IMR-90 (cell line): Measurements from ENCODE around the gene DHRS12. TPM values are rescaled to one million over a fixed set of nuclear protein-coding genes. Genes with fewer than 3 reads are reported as not detected.

Experiments
- ATAC-seq: fragments of 200-7000 bp; cut with Tn5 transposase; 2 replicates; pipeline ENCODE4 v1.9.1; 2020; ENCODE audit warnings: low read depth, mild to moderate bottlenecking, moderate library complexity
- BruUV-seq: library from RNA; stranded (reverse); fragments of 400-500 nt; replicated peaks from 2 replicates; lab custom pipeline; 2021; lab: Mats Ljungman, UMichigan
- CTCF ChIA-PET: fragments of 300-600 bp; formaldehyde crosslinking; extraction: SDS; loops from one replicate; lab custom pipeline; 2021; ENCODE audit warnings: antibody characterized with exemption; lab: Yijun Ruan, JAX
- POLR2A ChIA-PET: fragments of 300-600 bp; sonication (Branson Sonifier 250); formaldehyde crosslinking; loops from one replicate; lab custom pipeline; 2022; ENCODE audit warnings: antibody characterized with exemption; ENCODE audit not compliant: unreplicated experiment; lab: Charles Lee
- DNase-seq: peaks from one replicate; pipeline ENCODE4 v3.0.0; 2013
- H2AFZ ChIP-seq: replicated peaks from 2 replicates; pipeline ENCODE3; 2013; ENCODE audit warnings: low read length, mild to moderate bottlenecking; ENCODE audit not compliant: poor library complexity
- H2AK5ac ChIP-seq: 2 replicates; pipeline ENCODE4 v1.6.1; 2013; ENCODE audit warnings: low read depth, low read length, inconsistent platforms
- H2AK9ac ChIP-seq: replicated peaks from 2 replicates; pipeline ENCODE3; 2013; ENCODE audit warnings: mild to moderate bottlenecking, low read depth, low read length, moderate library complexity; ENCODE audit not compliant: poor library complexity
- H2BK120ac ChIP-seq: 2 replicates; pipeline ENCODE4 v1.6.1; 2013; ENCODE audit warnings: low read depth, low read length, inconsistent platforms
- H2BK15ac ChIP-seq: 3 replicates; pipeline ENCODE4 v1.6.1; 2013; ENCODE audit warnings: low read depth, low read length, inconsistent platforms
- H2BK20ac ChIP-seq: 2 replicates; pipeline ENCODE4 v1.6.1; 2013; ENCODE audit warnings: low read depth, mild to moderate bottlenecking, inconsistent platforms, low read length, moderate library complexity
- H2BK5ac ChIP-seq: 2 replicates; pipeline ENCODE4 v1.6.1; 2013; ENCODE audit warnings: mild to moderate bottlenecking, low read depth, low read length, inconsistent platforms; ENCODE audit not compliant: poor library complexity, severe bottlenecking
- H3K14ac ChIP-seq: replicated peaks from 2 replicates; pipeline ENCODE4 v1.6.1; 2013; ENCODE audit warnings: low read depth, low read length, inconsistent platforms
- H3K18ac ChIP-seq: 2 replicates; pipeline ENCODE4 v1.6.1; 2013; ENCODE audit warnings: low read depth, low read length, control low read depth
- H3K23ac ChIP-seq: 2 replicates; pipeline ENCODE4 v1.6.1; 2013; ENCODE audit warnings: low read depth, low read length, inconsistent platforms
- H3K27ac ChIP-seq: 2 replicates; pipeline ENCODE4 v1.5.1; 2013; ENCODE audit warnings: mild to moderate bottlenecking, control low read depth, low read length; ENCODE audit not compliant: insufficient read depth
- H3K27me3 ChIP-seq: 2 replicates; pipeline ENCODE4 v1.6.1; 2013; ENCODE audit warnings: low read length; ENCODE audit not compliant: control insufficient read depth, insufficient read depth
- H3K36me3 ChIP-seq: 2 replicates; pipeline ENCODE4 v1.6.1; 2013; ENCODE audit warnings: low read length, mixed read lengths; ENCODE audit not compliant: control insufficient read depth, insufficient read depth
- H3K4ac ChIP-seq: 2 replicates; pipeline ENCODE4 v1.6.1; 2013; ENCODE audit warnings: low read depth, low read length, inconsistent platforms
- H3K4me1 ChIP-seq: 2 replicates; pipeline ENCODE4 v1.6.1; 2013; ENCODE audit warnings: low read length, mixed read lengths; ENCODE audit not compliant: control insufficient read depth, insufficient read depth
- H3K4me2 ChIP-seq: 2 replicates; pipeline ENCODE4 v1.6.1; 2013; ENCODE audit warnings: low read depth, mild to moderate bottlenecking, control low read depth, low read length, moderate library complexity
- H3K4me3 ChIP-seq: 2 replicates; pipeline ENCODE4 v1.5.1; 2013; ENCODE audit warnings: low read depth, mild to moderate bottlenecking, control low read depth, low read length, moderate library complexity; ENCODE audit not compliant: insufficient read depth
- H3K56ac ChIP-seq: 2 replicates; pipeline ENCODE4 v1.6.1; 2013; ENCODE audit warnings: low read length, inconsistent platforms; ENCODE audit not compliant: insufficient read depth; ENCODE audit errors: extremely low read depth
- H3K79me1 ChIP-seq, 2 experiments: 2 replicates each; pipeline ENCODE4 v1.6.1; 2013; ENCODE audit warnings: low read length in 2 of 2, inconsistent platforms in 1 of 2, low read depth in 1 of 2
- H3K9ac ChIP-seq: 2 replicates; pipeline ENCODE4 v1.6.1; 2013; ENCODE audit warnings: low read depth, low read length, control low read depth
- H3K9me1 ChIP-seq: 2 replicates; pipeline ENCODE4 v1.6.1; 2013; ENCODE audit warnings: low read length, inconsistent platforms; ENCODE audit not compliant: insufficient read depth
- H3K9me3 ChIP-seq: 2 replicates; pipeline ENCODE4 v1.6.1; 2013; ENCODE audit warnings: low read length; ENCODE audit not compliant: control insufficient read depth, insufficient read depth
- H4K20me1 ChIP-seq: 2 replicates; pipeline ENCODE4 v1.6.1; 2013; ENCODE audit warnings: low read length, inconsistent platforms; ENCODE audit not compliant: insufficient read depth
- H4K5ac ChIP-seq: 2 replicates; pipeline ENCODE4 v1.6.1; 2013; ENCODE audit warnings: mild to moderate bottlenecking, low read depth, low read length, control low read depth
- H4K8ac ChIP-seq, 2 experiments: 2 replicates each; pipeline ENCODE4 v1.6.1; 2013; ENCODE audit warnings: low read depth in 2 of 2, low read length in 2 of 2, control low read depth in 1 of 2, inconsistent platforms in 1 of 2
- H4K91ac ChIP-seq: 2 replicates; pipeline ENCODE4 v1.6.1; 2013; ENCODE audit warnings: low read depth, low read length, inconsistent platforms; ENCODE audit not compliant: insufficient read depth
- BHLHE40 ChIP-seq: fragments of 150-350 bp; IDR thresholded peaks from 2 replicates; pipeline ENCODE4 v1.6.1; 2016; ENCODE audit warnings: mild to moderate bottlenecking, low read depth, low read length
- CEBPB ChIP-seq: IDR thresholded peaks from 2 replicates; pipeline ENCODE4 v1.6.1; 2012; ENCODE audit warnings: low read depth, low read length, improper control_type of control experiment
- CHD1 ChIP-seq: IDR thresholded peaks from 2 replicates; pipeline ENCODE4 v1.6.1; 2012; ENCODE audit warnings: low read depth, low read length, improper control_type of control experiment
- CTCF ChIP-seq: conservative IDR thresholded peaks from 2 replicates; pipeline ENCODE4 v1.5.1; 2012; ENCODE audit warnings: mild to moderate bottlenecking, low read depth, low read length, improper control_type of control experiment
- ELK1 ChIP-seq: fragments of 150-350 bp; IDR thresholded peaks from 2 replicates; pipeline ENCODE4 v1.6.1; 2016; ENCODE audit warnings: low read depth, mild to moderate bottlenecking, low read length, moderate library complexity, borderline replicate concordance
- FOS ChIP-seq: fragments of 150-350 bp; IDR thresholded peaks from 2 replicates; pipeline ENCODE4 v1.6.1; 2016; ENCODE audit warnings: low read depth, low read length
- MAFK ChIP-seq: IDR thresholded peaks from 2 replicates; pipeline ENCODE4 v1.6.1; 2012; ENCODE audit warnings: low read depth, low read length, improper control_type of control experiment
- MAZ ChIP-seq: IDR thresholded peaks from 2 replicates; pipeline ENCODE4 v1.6.1; 2012; ENCODE audit warnings: low read depth, mild to moderate bottlenecking, low read length, improper control_type of control experiment, moderate library complexity, borderline replicate concordance
- MXI1 ChIP-seq: IDR thresholded peaks from 2 replicates; pipeline ENCODE4 v1.6.1; 2012; ENCODE audit warnings: low read depth, mild to moderate bottlenecking, low read length, moderate library complexity, borderline replicate concordance
- NFE2L2 ChIP-seq: fragments of 150-350 bp; IDR thresholded peaks from 2 replicates; pipeline ENCODE4 v1.6.1; 2016; ENCODE audit warnings: low read depth, mild to moderate bottlenecking, low read length
- POLR2A ChIP-seq: IDR thresholded peaks from 2 replicates; pipeline ENCODE4 v1.6.1; 2012; ENCODE audit warnings: mild to moderate bottlenecking, low read depth, low read length
- RAD21 ChIP-seq: IDR thresholded peaks from 2 replicates; pipeline ENCODE4 v1.6.1; 2012; ENCODE audit warnings: low read length, improper control_type of control experiment
- RCOR1 ChIP-seq: IDR thresholded peaks from 2 replicates; pipeline ENCODE4 v1.6.1; 2012; ENCODE audit warnings: mild to moderate bottlenecking, low read length, improper control_type of control experiment; ENCODE audit not compliant: insufficient replicate concordance
- RFX5 ChIP-seq: IDR thresholded peaks from 2 replicates; pipeline ENCODE4 v1.8.0; 2012; ENCODE audit warnings: low read depth, mild to moderate bottlenecking, low read length, moderate library complexity
- SMC3 ChIP-seq: fragments of 150-350 bp; IDR thresholded peaks from 2 replicates; pipeline ENCODE4 v1.6.1; 2016; ENCODE audit warnings: low read depth, mild to moderate bottlenecking, antibody characterized with exemption, low read length, moderate library complexity
- WGBS, 2 experiments: methylation state at CpG; one replicate each; pipeline versions ENCODE4 v1.1.5 to v1.1.7; 2013; ENCODE audit warnings: missing lambda C conversion rate in 2 of 2; ENCODE audit not compliant: insufficient read length in 1 of 2; ENCODE audit errors: extremely low coverage in 2 of 2; 5-methylcytosine and 5-hydroxymethylcytosine counted together
- dilution Hi-C: fragments of 300-500 bp; cut with HindIII; formaldehyde crosslinking; loops from one replicate; pipeline ENCODE4 v1.14.3; 2018; ENCODE audit warnings: low sequenced_read_pairs; ENCODE audit not compliant: unreplicated experiment
- in situ Hi-C: fragments of 300-500 bp; cut with MboI; formaldehyde crosslinking; loops from 3 replicates; pipeline ENCODE4 v1.14.3; 2019; ENCODE audit warnings: low sequenced_read_pairs, inconsistent platforms, mixed read lengths
- intact Hi-C: fragments of 100-400 bp; cut with micrococcal nuclease; formaldehyde crosslinking; loops from 2 replicates; pipeline ENCODE4 v1.10.0; 2022
- polyA plus RNA-seq, 3 experiments: library from polyadenylated mRNA; depleted of rRNA; stranded (reverse); fragments of >200 nt; gene quantifications; 2 replicates each; pipeline ENCODE4 v1.2.3, GENCODE V29; 2012; ENCODE audit warnings: low replicate concordance in 1 of 3
- total RNA-seq: library from RNA; depleted of rRNA; stranded (reverse); fragments of >200 nt; gene quantifications from 2 replicates; pipeline ENCODE4 v1.2.3, GENCODE V29; 2012
- TF ChIP-seq, protein P1 (sequence below): fragments of 150-350 bp; IDR thresholded peaks from 2 replicates; pipeline ENCODE4 v1.6.1; 2017; ENCODE audit warnings: mild to moderate bottlenecking, antibody characterized with exemption, low read length, low read depth

DHRS12 gene
- total and polyA plus RNA-seq, 2 of the 4 experiments (the other 2 are of a cell fraction): 1.3 to 1.6 TPM

DNA sequence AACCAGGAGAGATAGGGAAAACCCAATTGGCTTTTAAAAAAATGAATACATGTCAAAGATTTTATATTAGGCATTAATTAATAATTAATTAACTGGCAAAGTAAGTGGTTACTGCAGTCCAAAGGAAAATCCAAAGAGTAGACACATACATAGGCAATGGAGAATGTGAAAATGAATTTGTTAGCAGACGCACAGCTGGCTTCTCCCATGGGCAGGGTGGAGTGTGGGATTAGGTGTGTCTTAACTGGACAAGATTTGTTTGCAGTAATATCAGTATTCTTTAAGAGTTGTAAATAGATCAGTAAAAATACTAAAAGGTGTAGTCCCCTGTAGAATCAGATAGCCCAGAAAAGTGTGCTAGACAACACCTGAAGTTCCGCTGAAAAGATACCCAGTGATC lies 58.7 kb downstream of the DHRS12 start:
- H2BK15ac ChIP-seq: no peak overlapping the region
- H3K56ac ChIP-seq: no peak overlapping the region
- TF ChIP-seq POLR2A (no peak), CEBPB (no peak), ELK1 (no peak), NFE2L2 (no peak), RCOR1 (no peak), MAZ (no peak), MXI1 (no peak), MAFK (no peak), CHD1 (no peak), RFX5 (no peak), CTCF (no peak), SMC3 (no peak), BHLHE40 (no peak), RAD21 (no peak), FOS (no peak)
- TF ChIP-seq, protein P1, sequence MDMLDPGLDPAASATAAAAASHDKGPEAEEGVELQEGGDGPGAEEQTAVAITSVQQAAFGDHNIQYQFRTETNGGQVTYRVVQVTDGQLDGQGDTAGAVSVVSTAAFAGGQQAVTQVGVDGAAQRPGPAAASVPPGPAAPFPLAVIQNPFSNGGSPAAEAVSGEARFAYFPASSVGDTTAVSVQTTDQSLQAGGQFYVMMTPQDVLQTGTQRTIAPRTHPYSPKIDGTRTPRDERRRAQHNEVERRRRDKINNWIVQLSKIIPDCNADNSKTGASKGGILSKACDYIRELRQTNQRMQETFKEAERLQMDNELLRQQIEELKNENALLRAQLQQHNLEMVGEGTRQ: no peak
- CTCF ChIA-PET: no interaction called here
- no peak overlapping the region for H2BK5ac ChIP-seq
- no peak overlapping the region for H3K4ac ChIP-seq
- no peak overlapping the region for H2BK120ac ChIP-seq
- no peak overlapping the region for H3K18ac ChIP-seq
- H3K4me1 ChIP-seq: no peaks in the 10 kb centered on the region; the same call in 1 of the 2 replicates
- POLR2A ChIA-PET: no interaction called here
- ATAC-seq: no peak
- DNase-seq: no peak
- peaks cover 6% of the 10 kb centered on the region for H3K36me3 ChIP-seq
- H3K4me3 ChIP-seq: no peak overlapping the region
- H2AK5ac ChIP-seq: no peak overlapping the region
- intact Hi-C loops: no loop called here
- H3K23ac ChIP-seq: no peak overlapping the region
- no CpG with 5 or more reads among the region's 2 CpGs for WGBS, 2 experiments
- peaks cover 11% of the 10 kb centered on the region for H3K9me3 ChIP-seq
- dilution Hi-C loops: no loop called here
- H4K20me1 ChIP-seq: no peaks in the 10 kb centered on the region
- H3K27me3 ChIP-seq: no peaks in the 10 kb centered on the region
- H3K14ac ChIP-seq: no peak overlapping the region
- H3K9me1 ChIP-seq: peaks cover 3% of the 10 kb centered on the region; the same call in 1 of the 2 replicates
- H3K9ac ChIP-seq: no peak overlapping the region
- H2AK9ac ChIP-seq: no peak overlapping the region
- H4K5ac ChIP-seq: no peak overlapping the region
- H2AFZ ChIP-seq: no peak overlapping the region
- no peak overlapping the region for H4K91ac ChIP-seq
- in situ Hi-C loops: no loop called here
- H3K79me1 ChIP-seq: peaks cover 16 to 26% of the 10 kb centered on the region in 2 experiments
- H3K4me2 ChIP-seq: no peak overlapping the region
- H2BK20ac ChIP-seq: no peak overlapping the region
- no TSS peak for BruUV-seq
- no peak overlapping the region for H3K27ac ChIP-seq
- H4K8ac ChIP-seq: no peak overlapping the region
